ENCODE measurements around the gene LARP1B.
"Not testable (repeated sequence)": the region's sequence is repeated elsewhere in the genome, so short reads cannot be mapped to it uniquely, and the experiment has no call there.

Gene LARP1B

GRCh38 chr4:128228845-128229795 lies 168.0 kb downstream of the LARP1B start:
- peak; percentile 20 for DNase-seq

- DNase-seq = no peak
Observed at GRCh38 chr4:128232719-128233118, 171.6 kb downstream of the LARP1B start.

GRCh38 chr4:128234836-128235235 lies 173.7 kb downstream of the LARP1B start:
- no peak for DNase-seq

- no peak for DNase-seq
Observed at GRCh38 chr4:128241019-128241418, 179.9 kb downstream of the LARP1B start.

- DNase-seq = no peak
Observed at GRCh38 chr4:128241425-128241913, 180.4 kb downstream of the LARP1B start.

GRCh38 chr4:128241981-128242380 lies 180.9 kb downstream of the LARP1B start:
- DNase-seq = no peak

- DNase-seq = no peak
Observed at GRCh38 chr4:128242601-128243000, 181.5 kb downstream of the LARP1B start.

GRCh38 chr4:128244379-128244778 lies 183.3 kb downstream of the LARP1B start:
- no peak for DNase-seq

- DNase-seq = not testable (repeated sequence)
Observed at GRCh38 chr4:128245391-128245790, 184.3 kb downstream of the LARP1B start.

GRCh38 chr4:128247906-128248305 lies 186.8 kb downstream of the LARP1B start:
- DNase-seq = no peak

- no peak for DNase-seq
Observed at GRCh38 chr4:128249787-128250668, 188.9 kb downstream of the LARP1B start.

GRCh38 chr4:128255906-128256305 lies 194.8 kb downstream of the LARP1B start:
- no peak for DNase-seq

GRCh38 chr4:128256539-128256938 lies 195.4 kb downstream of the LARP1B start:
- no peak for DNase-seq

GRCh38 chr4:128258166-128258565 lies 197.1 kb downstream of the LARP1B start:
- not testable (repeated sequence) for DNase-seq

- DNase-seq = not testable (repeated sequence)
Observed at GRCh38 chr4:128259889-128260288, 198.8 kb downstream of the LARP1B start.

Data from kidney glomerular epithelial cell (primary cell).